SU-DHL-6 (cell line): ENCODE measurements around the gene FBXO2.

Source experiments
- H2AFZ ChIP-seq: fragments of 200-600 bp; sonication (generic); 2 replicates; pipeline ENCODE4 v1.6.1; 2014; ENCODE audit warnings: low read depth, mild to moderate bottlenecking, moderate library complexity, mixed read lengths, antibody characterized with exemption, low read length; ENCODE audit not compliant: severe bottlenecking
- H3F3A ChIP-seq: fragments of 200-600 bp; shearing (Covaris generic); 2 replicates; pipeline ENCODE4 v1.6.0; 2016; ENCODE audit warnings: antibody characterized with exemption, mild to moderate bottlenecking; ENCODE audit not compliant: insufficient read depth
- H3K27ac ChIP-seq: fragments of 200-600 bp; sonication (generic); 2 replicates; pipeline ENCODE4 v1.5.1; 2016; ENCODE audit warnings: low read depth, mild to moderate bottlenecking, low read length, moderate library complexity, mixed read lengths
- H3K27me3 ChIP-seq: fragments of 200-600 bp; sonication (generic), shearing (Covaris generic); 2 replicates; pipeline ENCODE4 v1.6.0; 2014; ENCODE audit warnings: mild to moderate bottlenecking, low read length
- H3K36me3 ChIP-seq: fragments of 200-600 bp; sonication (generic); 2 replicates; pipeline ENCODE4 v1.6.1; 2014; ENCODE audit warnings: mild to moderate bottlenecking, low read length, mixed read lengths
- H3K4me2 ChIP-seq: fragments of 300-600, 200-600 bp; shearing (Covaris generic), sonication (generic); 2 replicates; pipeline ENCODE4 v1.6.0; 2014; ENCODE audit warnings: low read length, low read depth, mild to moderate bottlenecking; ENCODE audit not compliant: poor library complexity, severe bottlenecking
- H3K4me3 ChIP-seq: fragments of 200-600 bp; sonication (generic); 2 replicates; pipeline ENCODE4 v1.5.1; 2014; ENCODE audit warnings: antibody characterized with exemption, low read length, mild to moderate bottlenecking, mixed read lengths; ENCODE audit not compliant: insufficient read depth, poor library complexity, severe bottlenecking
- H3K79me2 ChIP-seq: fragments of 200-600 bp; sonication (generic); 2 replicates; pipeline ENCODE4 v1.6.1; 2014; ENCODE audit warnings: mild to moderate bottlenecking, low read length, moderate library complexity; ENCODE audit not compliant: insufficient read depth
- H3K9ac ChIP-seq: fragments of 200-600 bp; sonication (generic); 2 replicates; pipeline ENCODE4 v1.7.0; 2014; ENCODE audit warnings: mild to moderate bottlenecking, low read length
- H3K9me2 ChIP-seq: fragments of 200-600 bp; sonication (generic); replicated peaks from 2 replicates; pipeline ENCODE4 v1.6.1; 2014; ENCODE audit warnings: low read length; ENCODE audit not compliant: insufficient read depth
- H3K9me3 ChIP-seq: fragments of 200-600 bp; sonication (generic); 2 replicates; pipeline ENCODE4 v1.6.1; 2014; ENCODE audit warnings: low read length, mixed read lengths; ENCODE audit not compliant: insufficient read depth
- H4K20me1 ChIP-seq: fragments of 200-600 bp; sonication (generic); 2 replicates; pipeline ENCODE4 v1.6.1; 2014; ENCODE audit warnings: low read depth, mild to moderate bottlenecking, antibody characterized with exemption, low read length, moderate library complexity, mixed read lengths
- CTCF ChIP-seq: fragments of 200-600 bp; sonication (generic); IDR thresholded peaks from one replicate; pipeline ENCODE4 v1.5.1; 2017; ENCODE audit warnings: antibody characterized with exemption, mild to moderate bottlenecking, low read length, moderate library complexity; ENCODE audit not compliant: insufficient read depth, poor library complexity, severe bottlenecking
- EZH2phosphoT487 ChIP-seq: fragments of 200-600 bp; sonication (generic), shearing (Covaris generic); conservative IDR thresholded peaks from 2 replicates; pipeline ENCODE4 v1.6.1; 2018; ENCODE audit warnings: mild to moderate bottlenecking, antibody characterized with exemption, low read length, moderate library complexity, mixed read lengths

FBXO2 gene

GRCh38 chr1:11640101-11640500 is 14.1 kb downstream of the FBXO2 start:
- H4K20me1 ChIP-seq, result no peaks in the 10 kb centered on the region
- H3K27me3 ChIP-seq, result no peaks in the 10 kb centered on the region
- no peak overlapping the region for H3K27ac ChIP-seq
- H2AFZ ChIP-seq, result no peak overlapping the region
- TF ChIP-seq CTCF (no peak), EZH2phosphoT487 (no peak)
- H3K4me2 ChIP-seq, result no peak overlapping the region
- no peaks in the 10 kb centered on the region for H3K79me2 ChIP-seq
- H3K36me3 ChIP-seq, result no peaks in the 10 kb centered on the region
- H3K9me2 ChIP-seq, result no peaks in the 10 kb centered on the region
- no peak overlapping the region for H3K4me3 ChIP-seq
- H3K9ac ChIP-seq, result no peak overlapping the region
- H3K9me3 ChIP-seq, result no peaks in the 10 kb centered on the region
- no peaks in the 10 kb centered on the region for H3F3A ChIP-seq

DNA sequence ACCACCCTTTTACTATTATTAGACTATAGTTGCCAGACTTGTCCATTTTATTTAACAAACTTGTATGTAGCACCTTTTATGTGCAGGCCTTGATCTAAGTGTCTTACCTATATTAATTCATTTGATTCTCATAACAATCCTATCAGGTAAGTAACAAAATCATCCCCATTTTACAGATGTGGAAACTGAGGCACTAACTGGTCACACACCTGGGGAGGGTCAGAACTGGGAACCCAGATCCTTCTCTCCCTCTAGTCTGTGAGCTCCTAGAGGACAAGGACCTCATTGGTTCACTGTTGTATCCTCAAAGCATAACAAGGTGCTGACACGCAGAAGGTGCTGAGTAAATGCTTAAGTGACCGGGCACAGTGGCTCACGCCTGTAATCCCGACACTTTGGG is 14.9 kb downstream of the FBXO2 start:
- Histone ChIP-seq H3K4me2 (no peak overlapping the region), H3K27me3 (no peaks in the 10 kb centered on the region), H3F3A (no peaks in the 10 kb centered on the region), H3K36me3 (no peaks in the 10 kb centered on the region), H4K20me1 (no peaks in the 10 kb centered on the region), H3K27ac (no peak overlapping the region), H3K9me2 (no peaks in the 10 kb centered on the region), H3K9me3 (no peaks in the 10 kb centered on the region), H3K4me3 (no peak overlapping the region), H2AFZ (no peak overlapping the region), H3K9ac (no peak overlapping the region), H3K79me2 (no peaks in the 10 kb centered on the region)
- no peak for TF ChIP-seq CTCF
- no peak for TF ChIP-seq EZH2phosphoT487

DNA sequence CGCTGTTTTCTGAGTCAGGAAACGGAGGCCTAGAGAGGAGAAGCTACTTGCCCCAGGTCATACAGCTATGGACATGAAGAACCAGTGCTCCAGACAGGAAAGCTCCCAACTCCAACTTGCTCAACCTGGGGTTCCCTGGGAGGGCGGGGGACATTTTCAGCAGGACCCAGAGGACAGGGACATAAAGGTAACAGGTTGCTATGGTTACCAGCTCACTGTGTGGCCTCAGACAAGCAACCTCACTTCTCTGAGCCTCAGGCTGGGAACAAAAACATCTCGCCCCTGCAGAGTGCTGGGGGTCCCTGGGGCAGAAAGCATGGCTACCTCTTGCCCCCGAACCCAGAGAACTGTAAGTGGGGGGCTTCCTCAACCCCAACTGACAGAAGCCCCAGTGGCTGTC is 16.1 kb downstream of the FBXO2 start:
- Histone ChIP-seq H3F3A (no peaks in the 10 kb centered on the region), H3K36me3 (no peaks in the 10 kb centered on the region), H3K9me3 (no peaks in the 10 kb centered on the region), H3K9ac (no peak overlapping the region), H3K27me3 (no peaks in the 10 kb centered on the region), H4K20me1 (no peaks in the 10 kb centered on the region), H3K79me2 (no peaks in the 10 kb centered on the region), H3K27ac (no peak overlapping the region), H2AFZ (no peak overlapping the region), H3K4me2 (no peak overlapping the region), H3K9me2 (no peaks in the 10 kb centered on the region), H3K4me3 (no peak overlapping the region)
- TF ChIP-seq EZH2phosphoT487, result no peak
- no peak for TF ChIP-seq CTCF
